Tibial nerve (tissue), 3 donors: ENCODE data around the gene SPZ1.

ENCODE experiments used
- POLR2A ChIP-seq, 2 donors: fragments of 450-650 bp; IDR thresholded peaks; one replicate each; pipeline ENCODE4 v1.6.1; 2017; ENCODE audit warnings: antibody characterized with exemption in 2 of 2, mild to moderate bottlenecking in 2 of 2, moderate library complexity in 2 of 2
- TF ChIP-seq, protein P1 (sequence below), 5 experiments: fragments of 200-600 bp in 3 of 5; fragments of 450-650 bp in 2 of 5; sonication (generic) in 3 of 5; IDR thresholded peaks; one replicate each; pipeline ENCODE4 v1.5.1; 2016 to 2019; ENCODE audit warnings: antibody characterized with exemption in 5 of 5, mild to moderate bottlenecking in 3 of 5, moderate library complexity in 2 of 5

DNA sequence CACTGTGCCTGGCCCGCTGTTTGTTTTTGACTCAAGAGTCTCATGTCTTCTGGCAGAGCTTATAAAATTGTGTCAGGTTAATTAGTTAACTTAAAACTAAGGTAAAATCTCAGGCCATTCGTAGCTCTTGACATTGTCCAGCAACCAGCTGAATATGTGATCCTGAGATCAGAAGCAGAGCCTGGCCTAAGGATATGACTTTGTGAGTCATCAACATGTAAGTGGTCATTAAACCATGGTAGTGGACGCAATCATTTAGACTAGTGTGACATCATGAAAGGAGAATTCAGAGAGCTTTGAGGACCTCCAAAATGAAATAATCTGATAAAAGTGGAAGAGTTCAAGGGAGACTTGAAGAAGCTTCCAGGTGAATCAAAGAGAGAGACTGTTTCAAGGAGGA lies 23.3 kb downstream of the SPZ1 start:
- TF ChIP-seq, protein P1, sequence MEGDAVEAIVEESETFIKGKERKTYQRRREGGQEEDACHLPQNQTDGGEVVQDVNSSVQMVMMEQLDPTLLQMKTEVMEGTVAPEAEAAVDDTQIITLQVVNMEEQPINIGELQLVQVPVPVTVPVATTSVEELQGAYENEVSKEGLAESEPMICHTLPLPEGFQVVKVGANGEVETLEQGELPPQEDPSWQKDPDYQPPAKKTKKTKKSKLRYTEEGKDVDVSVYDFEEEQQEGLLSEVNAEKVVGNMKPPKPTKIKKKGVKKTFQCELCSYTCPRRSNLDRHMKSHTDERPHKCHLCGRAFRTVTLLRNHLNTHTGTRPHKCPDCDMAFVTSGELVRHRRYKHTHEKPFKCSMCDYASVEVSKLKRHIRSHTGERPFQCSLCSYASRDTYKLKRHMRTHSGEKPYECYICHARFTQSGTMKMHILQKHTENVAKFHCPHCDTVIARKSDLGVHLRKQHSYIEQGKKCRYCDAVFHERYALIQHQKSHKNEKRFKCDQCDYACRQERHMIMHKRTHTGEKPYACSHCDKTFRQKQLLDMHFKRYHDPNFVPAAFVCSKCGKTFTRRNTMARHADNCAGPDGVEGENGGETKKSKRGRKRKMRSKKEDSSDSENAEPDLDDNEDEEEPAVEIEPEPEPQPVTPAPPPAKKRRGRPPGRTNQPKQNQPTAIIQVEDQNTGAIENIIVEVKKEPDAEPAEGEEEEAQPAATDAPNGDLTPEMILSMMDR (IDR thresholded peaks at IDR 0.05), result no peak
- TF ChIP-seq POLR2A (IDR thresholded peaks at IDR 0.05), result no peak
